NCI-H1417 treated with DMSO at 0.1 percent for 48 hours (cell line): ENCODE results near the gene ACER3.
A peak's percentile ranks its signal among the peaks of the same experiment; 100 is the strongest.
"Not testable (repeated sequence)": the region's sequence is repeated elsewhere in the genome, so short reads cannot be mapped to it uniquely, and the experiment has no call there.

ENCODE experiments used
- DNase-seq: peaks from one replicate; lab custom pipeline; 2025; lab: John Stamatoyannopoulos, UW

The ACER3 gene

GRCh38 chr11:77058900-77059299 is 198.2 kb downstream of the ACER3 start:
- DNase-seq = no peak

DNA sequence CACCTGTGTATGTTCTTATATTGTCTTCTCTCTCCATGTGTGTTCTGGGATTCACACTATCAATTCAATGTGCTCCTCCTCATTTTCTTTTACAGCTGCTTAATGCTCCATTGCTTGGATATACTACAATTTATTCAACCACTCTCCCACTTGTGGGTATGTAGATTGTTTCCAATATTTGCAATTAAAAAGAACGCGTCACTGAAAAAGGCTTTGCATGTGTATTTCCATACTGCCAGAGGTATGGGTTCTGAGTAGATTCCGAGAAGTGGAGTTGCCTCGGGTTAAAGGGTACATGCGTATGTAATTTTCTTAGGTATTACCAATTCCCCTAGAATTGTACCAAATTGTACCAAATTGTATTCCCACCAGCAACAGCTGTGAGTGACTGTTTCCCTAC is 199.1 kb downstream of the ACER3 start:
- DNase-seq = no peak

GRCh38 chr11:77060234-77060633 is 199.5 kb downstream of the ACER3 start:
- DNase-seq = no peak

DNA sequence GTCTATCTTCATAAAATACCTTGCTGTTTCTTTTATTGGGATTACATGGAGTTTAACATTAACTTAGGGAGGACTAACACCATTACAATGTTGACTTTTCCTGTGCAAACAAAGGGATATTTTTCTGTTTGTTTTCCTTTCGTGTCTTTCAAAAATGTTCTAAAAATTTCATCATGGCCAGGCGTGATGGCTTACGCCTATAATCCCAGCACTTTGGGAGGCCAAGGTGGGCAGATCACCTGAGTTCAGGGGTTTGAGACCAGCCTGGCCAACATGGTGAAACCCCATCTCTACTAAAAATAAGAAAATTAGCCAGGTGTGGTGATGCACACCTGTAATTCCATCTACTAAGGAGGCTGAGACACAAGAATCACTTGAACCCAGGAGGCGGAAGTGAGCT is 200.5 kb downstream of the ACER3 start:
- DNase-seq = not testable (repeated sequence)

- DNase-seq = no peak
Observed at GRCh38 chr11:77062924-77063323, 202.2 kb downstream of the ACER3 start.

- DNase-seq = no peak
Observed at GRCh38 chr11:77063407-77063806, 202.7 kb downstream of the ACER3 start.

GRCh38 chr11:77063861-77064260 is 203.1 kb downstream of the ACER3 start:
- DNase-seq = no peak

DNA sequence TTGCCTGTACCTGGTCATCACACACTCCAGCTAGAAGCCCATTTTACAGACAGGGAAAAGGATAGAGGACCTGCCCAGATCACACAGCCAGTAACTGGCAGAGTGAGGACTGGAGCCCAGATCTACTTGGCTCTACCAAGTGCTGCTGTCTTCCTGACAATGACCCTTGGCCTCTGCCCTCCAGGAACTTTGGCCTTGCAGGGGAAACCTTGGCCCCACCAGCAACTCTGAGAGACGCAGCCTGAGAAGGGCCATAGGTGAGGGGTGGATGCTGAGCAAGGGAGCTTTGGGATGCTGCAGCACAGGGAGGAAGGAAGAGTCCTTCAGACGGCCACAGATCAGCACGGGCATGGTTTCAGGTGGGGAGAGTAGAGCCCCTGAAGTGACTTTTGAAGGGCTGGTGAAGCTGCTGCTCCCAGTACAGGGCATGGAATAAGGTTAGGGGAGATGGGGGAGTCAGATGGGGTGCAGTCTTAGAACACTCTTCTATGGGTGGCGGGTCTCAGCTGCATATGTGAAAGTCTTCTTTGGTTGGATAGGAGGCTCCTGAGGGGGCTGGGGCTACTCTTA is 204.0 kb downstream of the ACER3 start:
- no peak for DNase-seq

- no peak for DNase-seq
Observed at GRCh38 chr11:77065878-77066228, 205.1 kb downstream of the ACER3 start.

DNA sequence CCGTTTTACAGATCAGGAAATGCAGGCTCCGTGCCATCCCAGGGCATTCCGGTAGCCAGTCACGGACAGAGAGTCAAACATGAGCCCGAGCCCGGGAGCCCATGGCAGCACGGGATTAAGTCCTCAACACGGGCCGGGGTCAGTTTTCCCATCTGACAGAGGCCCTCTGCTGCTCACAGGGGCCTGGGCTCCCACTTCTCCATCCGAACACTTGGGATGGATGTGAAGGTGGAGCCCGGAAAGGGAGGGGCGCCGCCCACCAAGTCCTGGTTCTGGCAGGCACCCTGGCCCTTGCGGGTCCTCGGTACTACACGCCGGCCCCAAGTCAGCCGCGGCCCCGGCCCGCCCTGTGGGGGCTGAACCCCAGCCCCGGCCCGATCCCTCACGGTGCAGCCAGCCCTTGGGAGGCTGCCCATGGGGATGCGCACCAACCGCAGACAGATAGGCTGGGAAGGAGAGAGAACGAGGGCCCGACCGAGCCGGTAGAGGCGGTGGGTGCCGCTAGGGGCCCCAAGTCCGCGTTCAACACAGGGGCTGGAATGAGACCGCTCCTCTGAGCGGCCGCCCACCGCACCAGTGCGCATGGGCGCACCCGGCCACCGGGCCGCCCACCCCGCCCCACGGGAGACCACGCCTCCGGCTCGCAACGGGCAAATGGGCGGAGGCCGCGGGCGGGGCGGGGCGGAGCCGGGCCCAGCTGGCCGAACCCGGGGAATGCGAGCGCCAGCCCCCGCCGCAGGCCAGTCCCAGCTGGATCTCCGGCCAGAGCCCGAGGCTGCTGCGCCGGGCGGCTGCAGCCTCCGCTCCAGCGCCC is 205.7 kb downstream of the ACER3 start, which contains the start of gene CAPN5:
Gene CAPN5 (plus strand): TSS at position 743 of the 814 bp plus-strand sequence. CDS start 17,916 bp downstream, outside the sequence.
- DNase-seq = peak; percentile 38

DNA sequence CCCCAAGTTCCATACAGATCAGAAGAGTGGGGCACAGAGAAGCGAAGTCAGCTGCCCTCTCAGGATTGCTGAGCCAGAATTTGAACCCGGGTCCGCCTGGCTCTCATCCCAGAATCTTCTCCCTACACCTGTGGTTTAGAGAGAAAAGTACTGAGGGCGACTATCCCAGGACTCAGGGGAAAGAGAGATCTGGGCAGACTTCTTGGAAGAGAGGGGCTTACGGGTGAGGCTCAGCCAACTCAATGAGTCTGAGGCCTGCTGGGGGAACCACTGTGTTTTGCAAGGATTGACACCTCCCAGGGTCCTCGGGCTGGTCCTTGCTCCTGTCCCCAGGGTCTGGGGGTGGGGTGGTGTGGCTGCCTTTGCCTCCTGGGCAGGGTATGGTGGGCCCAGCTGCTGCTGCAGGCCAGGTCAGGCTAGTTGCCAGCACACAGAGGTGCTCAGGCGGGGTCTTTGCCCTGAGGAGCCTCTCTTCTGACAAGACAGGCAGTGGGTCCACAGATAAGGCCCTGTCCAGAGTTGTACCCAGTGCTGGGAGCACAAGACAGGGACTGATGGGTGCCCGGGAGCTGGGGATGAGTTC is 207.2 kb downstream of the ACER3 start:
- DNase-seq = no peak

GRCh38 chr11:77068457-77069335 is 208.0 kb downstream of the ACER3 start:
- DNase-seq = no peak

DNA sequence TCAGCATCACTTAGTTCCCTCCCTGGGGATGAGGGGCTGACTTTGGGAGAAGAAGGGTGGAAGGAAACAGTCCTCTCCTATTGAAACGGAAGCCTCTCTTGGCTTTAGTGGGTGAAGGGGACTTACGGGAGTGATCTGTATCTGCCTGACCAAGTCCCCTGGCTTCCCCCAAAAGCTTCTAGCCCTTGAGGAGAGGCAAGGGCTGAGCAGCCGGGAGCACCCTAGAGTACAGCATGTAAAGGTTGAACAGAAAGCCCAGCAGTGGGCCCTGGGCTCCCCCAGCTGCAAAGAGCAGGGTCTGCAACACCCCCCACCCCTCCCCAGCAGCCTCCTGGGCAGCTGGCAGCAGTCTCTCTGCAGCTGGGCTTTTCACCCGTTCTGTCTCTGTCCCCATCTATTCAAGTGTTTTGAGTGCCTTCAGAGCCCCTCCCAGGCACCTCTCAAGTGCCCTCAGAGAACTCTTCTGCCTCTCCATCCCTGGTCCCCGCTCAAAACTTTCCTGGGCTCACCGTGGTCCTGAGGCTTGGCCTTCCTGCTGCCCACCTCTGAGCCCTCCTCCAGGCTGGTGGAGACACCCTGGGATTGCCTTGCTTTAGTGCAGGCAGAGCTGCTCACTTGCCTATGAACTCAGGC is 208.7 kb downstream of the ACER3 start:
- no peak for DNase-seq

DNA sequence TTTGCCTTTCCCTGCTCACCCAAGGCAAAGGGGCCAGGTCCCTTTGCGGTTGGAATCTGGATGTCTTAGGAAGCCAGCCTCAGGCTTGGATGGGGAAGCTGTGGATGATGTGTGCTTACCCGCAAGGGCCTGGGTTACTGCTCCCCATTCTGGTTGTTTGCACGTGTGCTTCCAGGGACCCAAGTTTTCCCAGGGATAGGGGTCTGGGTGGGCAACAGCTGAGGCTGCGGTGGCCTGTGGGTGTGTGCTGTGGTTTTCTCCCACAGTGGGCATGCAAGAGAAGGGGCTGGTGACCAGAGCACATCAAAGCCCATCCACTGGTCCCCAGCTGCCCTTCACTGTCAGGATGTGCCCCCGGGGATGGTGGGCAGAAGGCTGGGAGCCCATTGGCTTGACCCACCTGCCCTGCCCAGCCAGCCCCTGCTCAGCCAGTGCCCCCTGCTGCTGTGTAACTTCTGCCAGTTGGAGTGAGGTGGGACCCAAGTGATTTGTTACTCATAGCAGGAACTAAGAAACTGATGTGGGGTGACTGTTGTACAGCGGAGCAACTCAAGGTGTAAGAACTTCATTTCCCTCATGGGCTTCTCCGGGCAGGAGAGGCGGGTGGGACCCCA is 209.4 kb downstream of the ACER3 start:
- DNase-seq = no peak

GRCh38 chr11:77071077-77071476 is 210.4 kb downstream of the ACER3 start:
- DNase-seq = no peak

- DNase-seq = no peak
Observed at GRCh38 chr11:77071671-77072605, 211.2 kb downstream of the ACER3 start.

- no peak for DNase-seq
Observed at GRCh38 chr11:77072851-77073327, 212.2 kb downstream of the ACER3 start.

DNA sequence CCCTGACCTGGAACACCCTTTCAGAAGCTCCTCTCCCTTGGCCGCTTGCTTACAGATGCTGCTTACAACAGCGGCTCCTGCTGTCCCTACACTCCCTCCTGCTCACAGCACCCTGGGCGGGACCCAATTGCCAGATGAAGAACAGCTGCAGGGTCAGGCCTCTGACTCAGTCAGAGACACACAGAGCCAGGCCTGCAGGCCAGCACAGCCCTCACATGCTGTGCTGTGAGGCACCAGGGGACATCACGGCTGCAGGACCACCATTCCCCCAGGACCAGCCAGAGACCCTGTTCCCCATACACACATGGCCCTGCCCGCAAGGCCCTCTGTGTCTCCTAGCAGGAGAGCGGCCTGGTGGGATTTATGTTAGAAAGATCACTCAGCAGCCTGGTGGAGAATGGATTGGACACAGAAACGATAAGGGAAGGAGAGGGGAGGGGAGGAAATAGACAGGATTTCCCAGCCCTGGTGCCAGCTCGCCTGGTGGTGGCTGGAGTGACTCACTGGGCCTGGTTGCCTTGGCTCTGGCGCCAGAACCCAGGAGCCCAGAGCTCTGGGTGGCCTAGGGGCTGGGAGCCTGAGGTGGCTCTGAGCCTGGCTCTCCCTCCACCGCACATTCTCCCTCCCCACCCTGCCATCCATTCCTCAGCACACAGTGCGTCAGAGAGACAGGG is 212.7 kb downstream of the ACER3 start:
- no peak for DNase-seq

DNA sequence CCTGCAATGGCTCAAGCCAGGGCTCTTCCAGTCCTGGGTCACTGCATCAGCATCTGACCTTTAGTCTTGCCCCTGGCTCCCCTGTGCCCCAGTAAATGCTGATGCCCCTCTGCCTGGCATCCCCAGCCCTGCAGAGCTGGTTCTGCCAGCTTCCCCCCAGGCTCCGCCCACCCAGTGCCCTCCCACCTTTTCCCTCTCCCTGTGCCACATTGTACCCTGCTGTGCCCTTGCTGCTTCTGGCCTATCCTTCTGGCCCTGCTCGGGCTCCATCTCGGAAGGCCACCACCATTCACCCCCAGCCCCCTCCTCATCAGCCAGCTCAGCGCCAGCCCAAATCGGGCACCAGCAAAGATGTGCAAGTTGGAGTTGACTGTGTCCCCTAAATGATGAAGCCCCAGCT is 213.5 kb downstream of the ACER3 start:
- no peak for DNase-seq
